Activated effector memory CD4-positive, alpha-beta T cell treated with Interleukin-2 at 50 U/mL for 16 hours (primary cell): Measurements from ENCODE around the gene IKZF5.
A peak's percentile ranks its signal among the peaks of the same experiment; 100 is the strongest.

Source experiments
- DNase-seq: peaks from one replicate; pipeline ENCODE4 v3.0.0-alpha.2; 2020

IKZF5 gene

GRCh38 chr10:122980209-122981065 is 28.2 kb downstream of the IKZF5 start, which contains the start of gene PSTK:
TSS of gene PSTK (plus strand) at chr10:122980401. CDS start at chr10:122980480, 79 bp downstream.
- peak; percentile 79 for DNase-seq

GRCh38 chr10:122974543-122975064 is 34.0 kb downstream of the IKZF5 start:
- DNase-seq, result no peak

GRCh38 chr10:122974023-122974422 is 34.6 kb downstream of the IKZF5 start:
- DNase-seq, result no peak

GRCh38 chr10:122968698-122969097 is 39.9 kb downstream of the IKZF5 start:
- no peak for DNase-seq

- no peak for DNase-seq
Measured at GRCh38 chr10:122966879-122967278, 41.7 kb downstream of the IKZF5 start.

GRCh38 chr10:122962405-122962804 is 46.2 kb downstream of the IKZF5 start:
- no peak for DNase-seq

GRCh38 chr10:122957474-122957873 is 51.1 kb downstream of the IKZF5 start:
- no peak for DNase-seq

- no peak for DNase-seq
Measured at GRCh38 chr10:122955892-122956291, 52.7 kb downstream of the IKZF5 start.

- DNase-seq, result no peak
Measured at GRCh38 chr10:122954731-122955050, 53.9 kb downstream of the IKZF5 start.

GRCh38 chr10:122953902-122954730 is 54.5 kb downstream of the IKZF5 start, which contains the start of gene C10orf88:
TSS of gene C10orf88 (minus strand) at chr10:122954227. CDS start at chr10:122954178, 49 bp downstream.
- DNase-seq, result peak; percentile 97

GRCh38 chr10:122949296-122949695 is 59.3 kb downstream of the IKZF5 start:
- DNase-seq, result no peak
